HEK293T (cell line): ENCODE results near the gene SGMS1.

ENCODE experiments used
- CTCF ChIA-PET: fragments of 350-600 bp; formaldehyde crosslinking; extraction: SDS; loops from one replicate; lab custom pipeline; 2021; ENCODE audit warnings: antibody characterized with exemption, inconsistent platforms; lab: Yijun Ruan, JAX
- POLR2A ChIA-PET: fragments of 350-600 bp; formaldehyde crosslinking; extraction: SDS; loops from one replicate; lab custom pipeline; 2020; ENCODE audit warnings: antibody characterized with exemption, inconsistent platforms; lab: Yijun Ruan, JAX
- DNase-seq: peaks from one replicate; pipeline ENCODE4 v3.0.0; 2012; ENCODE audit warnings: mixed read lengths; ENCODE audit errors: extremely low spot score
- ARNT ChIP-seq: fragments of 450-650 bp; IDR thresholded peaks from 2 replicates; pipeline ENCODE4 v1.6.1; 2017; ENCODE audit warnings: mild to moderate bottlenecking
- BHLHE40 ChIP-seq: fragments of 450-650 bp; IDR thresholded peaks from 2 replicates; pipeline ENCODE4 v1.6.1; 2016; ENCODE audit warnings: mild to moderate bottlenecking, moderate library complexity, borderline replicate concordance
- CTBP1 ChIP-seq: fragments of 450-650 bp; IDR thresholded peaks from 2 replicates; pipeline ENCODE4 v1.6.1; 2016; ENCODE audit warnings: borderline replicate concordance
- ELF4 ChIP-seq: fragments of 450-650 bp; IDR thresholded peaks from 2 replicates; pipeline ENCODE4 v1.6.1; 2017; ENCODE audit warnings: antibody characterized with exemption
- FOXA1 ChIP-seq: fragments of 450-650 bp; IDR thresholded peaks from 2 replicates; pipeline ENCODE4 v1.6.1; 2016; ENCODE audit warnings: mild to moderate bottlenecking
- FOXK2 ChIP-seq: fragments of 450-650 bp; IDR thresholded peaks from 2 replicates; pipeline ENCODE4 v1.6.1; 2016; ENCODE audit warnings: mild to moderate bottlenecking
- FOXM1 ChIP-seq: fragments of 450-650 bp; IDR thresholded peaks from 2 replicates; pipeline ENCODE4 v1.6.1; 2017; ENCODE audit warnings: mild to moderate bottlenecking, borderline replicate concordance
- HDGF ChIP-seq: fragments of 450-650 bp; IDR thresholded peaks from 2 replicates; pipeline ENCODE4 v1.6.1; 2017; ENCODE audit warnings: antibody characterized with exemption, borderline replicate concordance
- L3MBTL2 ChIP-seq: fragments of 450-650 bp; conservative IDR thresholded peaks from 2 replicates; pipeline ENCODE4 v1.6.1; 2016; ENCODE audit warnings: mild to moderate bottlenecking
- LEF1 ChIP-seq: fragments of 450-650 bp; IDR thresholded peaks from 2 replicates; pipeline ENCODE4 v1.6.1; 2017; ENCODE audit warnings: mild to moderate bottlenecking, borderline replicate concordance
- NFRKB ChIP-seq: fragments of 450-650 bp; IDR thresholded peaks from 2 replicates; pipeline ENCODE4 v1.6.1; 2016; ENCODE audit warnings: mild to moderate bottlenecking, moderate library complexity
- SP1 ChIP-seq: fragments of 450-650 bp; IDR thresholded peaks from 2 replicates; pipeline ENCODE4 v1.6.1; 2017
- SUZ12 ChIP-seq: fragments of 450-650 bp; IDR thresholded peaks from 2 replicates; pipeline ENCODE4 v1.6.1; 2016; ENCODE audit warnings: mild to moderate bottlenecking
- TARDBP ChIP-seq: fragments of 450-650 bp; IDR thresholded peaks from 2 replicates; pipeline ENCODE4 v1.6.1; 2016
- ZNF384 ChIP-seq: fragments of 450-650 bp; IDR thresholded peaks from 2 replicates; pipeline ENCODE4 v1.6.1; 2016
- TF ChIP-seq, protein P1 (sequence below): fragments of 450-650 bp; IDR thresholded peaks from 2 replicates; pipeline ENCODE4 v1.6.1; 2016

SGMS1 gene

DNA sequence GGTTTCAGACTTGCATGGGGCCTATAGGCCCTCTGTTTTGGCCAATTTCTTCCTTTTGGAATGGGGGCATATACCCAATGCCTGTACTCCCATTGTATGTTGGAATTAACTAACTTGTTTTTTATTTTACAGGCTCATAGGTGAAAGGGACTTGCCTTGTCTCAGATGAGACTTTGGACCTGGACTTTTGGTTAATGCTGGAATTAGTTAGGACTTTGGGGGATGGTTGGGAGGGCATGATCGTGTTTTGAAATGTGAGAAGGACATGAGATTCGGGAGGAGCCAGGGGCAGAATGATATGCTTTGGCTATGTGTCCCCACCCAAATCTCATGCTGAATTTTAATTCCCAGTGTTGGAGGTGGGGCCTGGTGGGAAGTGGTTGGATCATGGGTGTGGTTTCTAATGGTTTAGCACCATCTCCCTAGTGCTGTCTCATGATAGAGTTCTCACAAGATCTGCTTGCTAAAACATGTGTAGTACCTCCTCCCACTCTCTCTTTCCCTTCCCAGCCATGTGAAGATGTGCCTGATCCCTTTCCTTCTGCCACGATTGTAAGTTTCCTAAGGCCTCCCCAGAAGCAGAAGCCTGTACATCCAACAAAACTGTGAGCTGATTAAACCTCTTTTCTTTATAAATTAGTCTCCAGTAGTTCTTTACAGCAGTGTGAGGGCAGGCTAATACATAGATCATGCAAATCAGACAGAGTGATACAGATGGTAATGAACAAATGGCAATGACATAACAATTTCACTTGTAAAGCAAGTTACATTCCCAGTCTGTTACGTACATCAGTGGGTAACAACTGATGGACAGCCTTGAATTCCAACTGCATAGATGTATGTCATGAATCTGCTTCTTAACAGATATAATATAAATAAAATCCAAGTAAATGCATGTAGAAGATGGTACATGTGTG, 146.2 kb downstream of the SGMS1 start:
- no peak for DNase-seq
- TF ChIP-seq SUZ12 (no peak), FOXK2 (no peak), CTBP1 (no peak), FOXM1 (no peak), FOXA1 (no peak), HDGF (no peak), TARDBP (no peak), ELF4 (no peak), L3MBTL2 (no peak), BHLHE40 (no peak), SP1 (no peak), NFRKB (no peak), ARNT (no peak), LEF1 (no peak), ZNF384 (no peak)
- TF ChIP-seq, protein P1, sequence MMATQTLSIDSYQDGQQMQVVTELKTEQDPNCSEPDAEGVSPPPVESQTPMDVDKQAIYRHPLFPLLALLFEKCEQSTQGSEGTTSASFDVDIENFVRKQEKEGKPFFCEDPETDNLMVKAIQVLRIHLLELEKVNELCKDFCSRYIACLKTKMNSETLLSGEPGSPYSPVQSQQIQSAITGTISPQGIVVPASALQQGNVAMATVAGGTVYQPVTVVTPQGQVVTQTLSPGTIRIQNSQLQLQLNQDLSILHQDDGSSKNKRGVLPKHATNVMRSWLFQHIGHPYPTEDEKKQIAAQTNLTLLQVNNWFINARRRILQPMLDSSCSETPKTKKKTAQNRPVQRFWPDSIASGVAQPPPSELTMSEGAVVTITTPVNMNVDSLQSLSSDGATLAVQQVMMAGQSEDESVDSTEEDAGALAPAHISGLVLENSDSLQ: no peak
- ChIA-PET POLR2A (no interaction called here), CTCF (no interaction called here)

DNA sequence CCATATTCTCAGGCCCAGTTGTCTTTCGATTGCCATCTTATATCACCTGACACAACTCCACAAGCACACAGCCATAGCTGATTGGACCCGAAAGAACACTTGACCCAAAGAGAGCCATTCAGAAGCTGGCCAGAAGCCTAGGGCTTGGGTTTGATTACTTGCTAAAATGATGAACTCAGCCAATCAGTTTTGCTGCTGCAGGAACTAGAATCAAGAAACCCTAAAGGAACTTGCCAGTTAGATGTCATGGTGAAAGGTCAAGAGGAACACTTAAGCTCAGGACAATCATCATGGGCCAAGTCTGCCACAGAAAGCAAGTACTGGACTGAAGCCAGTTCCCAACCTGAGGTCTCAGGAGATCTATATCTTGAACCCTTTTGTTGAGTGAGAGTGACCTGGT, 150.0 kb downstream of the SGMS1 start:
- DNase-seq: no peak
- no peak for TF ChIP-seq TARDBP
- TF ChIP-seq, protein P1: no peak
- no peak for TF ChIP-seq HDGF
- no peak for TF ChIP-seq ARNT
- no peak for TF ChIP-seq FOXM1
- no peak for TF ChIP-seq FOXA1
- ChIA-PET CTCF (no interaction called here), POLR2A (no interaction called here)

DNA sequence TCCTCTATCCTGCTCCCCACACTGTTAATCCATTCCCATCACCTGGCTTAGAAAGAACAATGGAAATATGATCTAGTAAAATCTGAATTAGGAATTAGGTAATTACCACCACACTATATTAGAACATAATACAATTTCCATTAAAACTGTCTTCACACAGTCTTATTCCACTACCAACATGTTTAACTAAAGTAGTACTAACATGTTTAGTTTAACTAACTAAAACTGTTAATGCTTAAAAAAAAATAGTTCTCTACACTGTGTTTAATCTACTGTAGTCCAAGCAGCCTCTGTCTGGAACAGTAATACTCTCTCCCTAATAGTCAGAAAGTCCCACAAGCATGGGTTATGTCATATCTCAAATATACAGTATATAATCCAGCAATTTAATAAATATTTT, 150.8 kb downstream of the SGMS1 start:
- ChIA-PET CTCF (no interaction called here), POLR2A (no interaction called here)
- no peak for DNase-seq
- no peak for TF ChIP-seq NFRKB
- TF ChIP-seq LEF1: no peak
- TF ChIP-seq FOXM1: no peak
- no peak for TF ChIP-seq ELF4
- TF ChIP-seq ZNF384: no peak
- TF ChIP-seq BHLHE40: no peak
- TF ChIP-seq, protein P1: no peak
- TF ChIP-seq SUZ12: no peak
- TF ChIP-seq HDGF: no peak
- no peak for TF ChIP-seq L3MBTL2
- no peak for TF ChIP-seq CTBP1
- TF ChIP-seq FOXA1: no peak
- no peak for TF ChIP-seq SP1
- no peak for TF ChIP-seq TARDBP
- TF ChIP-seq FOXK2: no peak

DNA sequence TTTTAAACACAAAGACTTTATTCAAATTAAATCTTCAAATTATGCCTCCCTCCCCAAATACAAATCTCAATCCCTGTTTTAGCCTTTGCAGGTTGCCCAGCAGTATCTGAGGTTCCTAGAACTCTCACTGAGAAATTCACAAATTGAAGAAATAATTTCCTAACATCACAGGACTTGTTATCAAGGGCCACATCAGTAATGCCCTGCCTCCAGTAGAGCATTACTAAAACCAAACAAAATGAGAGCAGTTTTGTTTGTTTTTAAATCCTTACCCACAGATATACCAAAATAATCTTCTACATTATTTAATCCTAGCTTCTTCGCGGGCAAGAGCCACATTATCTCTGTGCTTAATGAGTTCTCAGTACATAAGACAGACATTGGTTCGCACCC, 152.2 kb downstream of the SGMS1 start:
- no peak for TF ChIP-seq FOXA1
- TF ChIP-seq BHLHE40: no peak
- TF ChIP-seq FOXM1: no peak
- TF ChIP-seq HDGF: no peak
- no peak for TF ChIP-seq TARDBP
- no peak for TF ChIP-seq L3MBTL2
- TF ChIP-seq ELF4: no peak
- TF ChIP-seq, protein P1: no peak
- no peak for TF ChIP-seq CTBP1
- TF ChIP-seq SUZ12: no peak
- TF ChIP-seq ZNF384: no peak
- no peak for TF ChIP-seq LEF1
- no peak for TF ChIP-seq SP1
- no peak for TF ChIP-seq NFRKB
- no peak for TF ChIP-seq FOXK2
- no peak for TF ChIP-seq ARNT
- no peak for DNase-seq
- POLR2A ChIA-PET: no interaction called here
- CTCF ChIA-PET: no interaction called here

DNA sequence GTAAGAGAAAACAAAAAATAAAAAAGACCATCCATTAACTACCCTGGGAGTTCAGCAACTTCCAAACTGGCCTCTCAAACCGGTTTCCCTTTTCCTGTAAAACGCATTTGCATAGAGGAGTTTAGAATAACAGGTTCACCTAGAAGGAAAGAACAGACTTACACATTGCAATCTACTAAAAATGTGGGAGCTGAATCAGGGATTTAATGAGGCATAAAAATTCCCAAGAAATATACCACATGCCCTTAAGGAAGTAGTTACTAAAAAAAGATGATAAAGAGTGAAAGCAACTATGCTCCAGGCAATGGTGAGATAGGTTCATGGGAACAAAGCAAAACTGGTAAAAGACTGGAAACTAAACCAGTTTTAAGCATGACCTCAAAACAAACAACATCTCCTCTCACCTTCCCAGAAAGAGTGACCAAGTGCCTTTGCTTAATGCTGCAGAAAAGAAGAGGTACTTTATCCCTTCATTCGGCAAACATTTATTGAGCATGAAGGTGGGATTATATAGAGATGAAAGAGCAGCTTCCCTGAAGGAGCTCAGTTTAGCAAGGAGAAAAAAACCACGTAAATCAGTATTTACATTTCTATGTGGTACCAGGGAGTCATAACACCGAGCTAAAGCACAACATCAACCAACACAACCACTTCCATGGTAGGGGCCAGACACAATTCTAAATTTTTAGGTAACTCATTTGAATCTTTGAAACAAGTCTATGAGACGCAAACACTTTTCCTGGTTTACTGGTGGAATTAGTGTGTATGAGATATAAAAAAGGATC, 152.8 kb downstream of the SGMS1 start:
- TF ChIP-seq ELF4: no peak
- TF ChIP-seq FOXA1: no peak
- no peak for TF ChIP-seq FOXK2
- TF ChIP-seq SP1: no peak
- no peak for TF ChIP-seq ZNF384
- TF ChIP-seq SUZ12: no peak
- TF ChIP-seq CTBP1: no peak
- no peak for TF ChIP-seq LEF1
- TF ChIP-seq, protein P1: no peak
- TF ChIP-seq NFRKB: no peak
- TF ChIP-seq FOXM1: no peak
- TF ChIP-seq TARDBP: no peak
- no peak for TF ChIP-seq BHLHE40
- TF ChIP-seq L3MBTL2: no peak
- no peak for TF ChIP-seq HDGF
- TF ChIP-seq ARNT: no peak
- CTCF ChIA-PET: no interaction called here
- no peak for DNase-seq
- POLR2A ChIA-PET: no interaction called here
